ENCODE data around the gene FARP1.

DNA sequence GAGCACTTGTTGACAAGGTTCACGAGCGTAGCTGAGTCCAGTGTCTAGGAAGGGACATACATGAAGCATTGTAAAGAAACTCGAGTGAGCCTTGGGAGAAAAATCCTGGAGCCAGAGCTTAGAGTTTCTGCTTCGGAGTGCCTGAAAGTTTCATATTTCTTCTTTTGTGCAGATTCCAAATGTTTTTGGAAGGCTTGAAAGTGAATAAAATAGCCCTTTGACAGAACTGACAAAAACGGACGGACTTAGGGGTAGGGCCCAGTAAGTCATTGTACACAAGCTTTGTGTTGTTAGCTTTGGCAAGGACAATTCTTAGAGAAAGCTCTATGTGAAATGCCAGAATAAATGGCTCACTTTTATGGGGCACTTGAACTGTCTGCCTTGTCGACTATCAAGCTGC, 31.4 kb downstream of the FARP1 start:
- TF ChIP-seq GTF2I (CRISPR knock-in tag; conservative IDR thresholded peaks at IDR 0.05): no peak
- TF ChIP-seq CTCF (IDR thresholded peaks at IDR 0.05): no peak
- TF ChIP-seq SMAD4 (CRISPR knock-in tag; IDR thresholded peaks at IDR 0.05): no peak
- TF ChIP-seq TCF7 (CRISPR knock-in tag; IDR thresholded peaks at IDR 0.05; ENCODE audit: low read depth): no peak
- no peak for TF ChIP-seq ATF2 (CRISPR knock-in tag; IDR thresholded peaks at IDR 0.05; ENCODE audit: borderline replicate concordance, low read depth)
- TF ChIP-seq CREB1 (CRISPR knock-in tag; IDR thresholded peaks at IDR 0.05): no peak
- no peak for TF ChIP-seq CREM (CRISPR knock-in tag; IDR thresholded peaks at IDR 0.05)
- TF ChIP-seq, protein P1, sequence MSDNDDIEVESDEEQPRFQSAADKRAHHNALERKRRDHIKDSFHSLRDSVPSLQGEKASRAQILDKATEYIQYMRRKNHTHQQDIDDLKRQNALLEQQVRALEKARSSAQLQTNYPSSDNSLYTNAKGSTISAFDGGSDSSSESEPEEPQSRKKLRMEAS (CRISPR knock-in tag; IDR thresholded peaks at IDR 0.05): no peak
- TF ChIP-seq, protein P2, sequence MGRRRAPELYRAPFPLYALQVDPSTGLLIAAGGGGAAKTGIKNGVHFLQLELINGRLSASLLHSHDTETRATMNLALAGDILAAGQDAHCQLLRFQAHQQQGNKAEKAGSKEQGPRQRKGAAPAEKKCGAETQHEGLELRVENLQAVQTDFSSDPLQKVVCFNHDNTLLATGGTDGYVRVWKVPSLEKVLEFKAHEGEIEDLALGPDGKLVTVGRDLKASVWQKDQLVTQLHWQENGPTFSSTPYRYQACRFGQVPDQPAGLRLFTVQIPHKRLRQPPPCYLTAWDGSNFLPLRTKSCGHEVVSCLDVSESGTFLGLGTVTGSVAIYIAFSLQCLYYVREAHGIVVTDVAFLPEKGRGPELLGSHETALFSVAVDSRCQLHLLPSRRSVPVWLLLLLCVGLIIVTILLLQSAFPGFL (CRISPR knock-in tag; IDR thresholded peaks at IDR 0.05; ENCODE audit: borderline replicate concordance): no peak
- no peak for TF ChIP-seq SOX15 (CRISPR knock-in tag; IDR thresholded peaks at IDR 0.05)
- no peak for TF ChIP-seq ZNF396 (CRISPR knock-in tag; IDR thresholded peaks at IDR 0.05; ENCODE audit: borderline replicate concordance)
- TF ChIP-seq, protein P3, sequence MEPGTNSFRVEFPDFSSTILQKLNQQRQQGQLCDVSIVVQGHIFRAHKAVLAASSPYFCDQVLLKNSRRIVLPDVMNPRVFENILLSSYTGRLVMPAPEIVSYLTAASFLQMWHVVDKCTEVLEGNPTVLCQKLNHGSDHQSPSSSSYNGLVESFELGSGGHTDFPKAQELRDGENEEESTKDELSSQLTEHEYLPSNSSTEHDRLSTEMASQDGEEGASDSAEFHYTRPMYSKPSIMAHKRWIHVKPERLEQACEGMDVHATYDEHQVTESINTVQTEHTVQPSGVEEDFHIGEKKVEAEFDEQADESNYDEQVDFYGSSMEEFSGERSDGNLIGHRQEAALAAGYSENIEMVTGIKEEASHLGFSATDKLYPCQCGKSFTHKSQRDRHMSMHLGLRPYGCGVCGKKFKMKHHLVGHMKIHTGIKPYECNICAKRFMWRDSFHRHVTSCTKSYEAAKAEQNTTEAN (CRISPR knock-in tag; IDR thresholded peaks at IDR 0.05): no peak
- no peak for TF ChIP-seq NR2C2 (CRISPR knock-in tag; IDR thresholded peaks at IDR 0.05)
- no peak for TF ChIP-seq STAT6 (CRISPR knock-in tag; conservative IDR thresholded peaks at IDR 0.05; ENCODE audit: low read depth)

All from WTC11 (cell line).